Vagina (tissue), 2 donors: ENCODE data around the gene SEMA3A.

Experiments used
- POLR2A ChIP-seq, 2 donors: fragments of 450-650 bp; IDR thresholded peaks; one replicate each; pipeline ENCODE4 v1.6.1; 2017; ENCODE audit warnings: antibody characterized with exemption in 2 of 2, mild to moderate bottlenecking in 2 of 2, moderate library complexity in 2 of 2
- POLR2AphosphoS5 ChIP-seq, 2 donors: sonication (generic); formaldehyde crosslinking; IDR thresholded peaks; one replicate each; pipeline ENCODE4 v1.9.0; 2017; ENCODE audit warnings: antibody characterized with exemption in 2 of 2, mild to moderate bottlenecking in 2 of 2, low read depth in 1 of 2; ENCODE audit not compliant: insufficient read depth in 1 of 2
- TF ChIP-seq, protein P1 (sequence below), 3 experiments: fragments of 450-650 bp in 2 of 3; fragments of 200-600 bp in 1 of 3; sonication (generic) in 1 of 3; IDR thresholded peaks; one replicate each; pipeline ENCODE4 v1.5.1; 2017 to 2019; ENCODE audit warnings: antibody characterized with exemption in 3 of 3, mild to moderate bottlenecking in 2 of 3, moderate library complexity in 2 of 3

DNA sequence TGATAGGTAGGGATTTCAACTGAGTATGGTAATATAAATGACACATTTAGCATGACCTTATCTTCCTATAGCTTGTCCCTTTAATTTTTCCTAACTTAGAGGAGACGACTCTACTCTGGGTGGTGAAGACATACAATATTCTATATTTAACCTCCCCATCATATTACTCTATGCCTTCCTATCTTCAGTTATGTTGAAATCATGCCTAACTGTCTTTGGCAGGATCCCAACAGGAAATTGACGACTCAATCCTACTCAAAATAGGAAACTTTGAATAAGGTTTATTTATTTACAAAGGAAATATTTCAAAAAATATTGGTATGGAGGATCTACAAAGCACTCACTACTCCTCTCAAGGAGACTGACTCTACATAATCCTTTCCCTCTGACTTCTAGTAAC lies 24.1 kb upstream of the SEMA3A start:
- TF ChIP-seq, protein P1, sequence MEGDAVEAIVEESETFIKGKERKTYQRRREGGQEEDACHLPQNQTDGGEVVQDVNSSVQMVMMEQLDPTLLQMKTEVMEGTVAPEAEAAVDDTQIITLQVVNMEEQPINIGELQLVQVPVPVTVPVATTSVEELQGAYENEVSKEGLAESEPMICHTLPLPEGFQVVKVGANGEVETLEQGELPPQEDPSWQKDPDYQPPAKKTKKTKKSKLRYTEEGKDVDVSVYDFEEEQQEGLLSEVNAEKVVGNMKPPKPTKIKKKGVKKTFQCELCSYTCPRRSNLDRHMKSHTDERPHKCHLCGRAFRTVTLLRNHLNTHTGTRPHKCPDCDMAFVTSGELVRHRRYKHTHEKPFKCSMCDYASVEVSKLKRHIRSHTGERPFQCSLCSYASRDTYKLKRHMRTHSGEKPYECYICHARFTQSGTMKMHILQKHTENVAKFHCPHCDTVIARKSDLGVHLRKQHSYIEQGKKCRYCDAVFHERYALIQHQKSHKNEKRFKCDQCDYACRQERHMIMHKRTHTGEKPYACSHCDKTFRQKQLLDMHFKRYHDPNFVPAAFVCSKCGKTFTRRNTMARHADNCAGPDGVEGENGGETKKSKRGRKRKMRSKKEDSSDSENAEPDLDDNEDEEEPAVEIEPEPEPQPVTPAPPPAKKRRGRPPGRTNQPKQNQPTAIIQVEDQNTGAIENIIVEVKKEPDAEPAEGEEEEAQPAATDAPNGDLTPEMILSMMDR (IDR thresholded peaks at IDR 0.05) = no peak
- TF ChIP-seq POLR2A (IDR thresholded peaks at IDR 0.05) (no peak), POLR2AphosphoS5 (IDR thresholded peaks at IDR 0.05; ENCODE audit: insufficient read depth in 1 of 2, low read depth in 1 of 2) (no peak)
